ENCODE measurements around the gene NFS1. TPM values are rescaled to one million over a fixed set of nuclear protein-coding genes. Genes with fewer than 3 reads are reported as not detected.

NFS1 gene
- total and polyA plus RNA-seq, 2 of the 8 experiments (the other 6 are each of a cell fraction or from before 2014, with no cell fraction given), result 26.1 to 38.8 TPM

DNA sequence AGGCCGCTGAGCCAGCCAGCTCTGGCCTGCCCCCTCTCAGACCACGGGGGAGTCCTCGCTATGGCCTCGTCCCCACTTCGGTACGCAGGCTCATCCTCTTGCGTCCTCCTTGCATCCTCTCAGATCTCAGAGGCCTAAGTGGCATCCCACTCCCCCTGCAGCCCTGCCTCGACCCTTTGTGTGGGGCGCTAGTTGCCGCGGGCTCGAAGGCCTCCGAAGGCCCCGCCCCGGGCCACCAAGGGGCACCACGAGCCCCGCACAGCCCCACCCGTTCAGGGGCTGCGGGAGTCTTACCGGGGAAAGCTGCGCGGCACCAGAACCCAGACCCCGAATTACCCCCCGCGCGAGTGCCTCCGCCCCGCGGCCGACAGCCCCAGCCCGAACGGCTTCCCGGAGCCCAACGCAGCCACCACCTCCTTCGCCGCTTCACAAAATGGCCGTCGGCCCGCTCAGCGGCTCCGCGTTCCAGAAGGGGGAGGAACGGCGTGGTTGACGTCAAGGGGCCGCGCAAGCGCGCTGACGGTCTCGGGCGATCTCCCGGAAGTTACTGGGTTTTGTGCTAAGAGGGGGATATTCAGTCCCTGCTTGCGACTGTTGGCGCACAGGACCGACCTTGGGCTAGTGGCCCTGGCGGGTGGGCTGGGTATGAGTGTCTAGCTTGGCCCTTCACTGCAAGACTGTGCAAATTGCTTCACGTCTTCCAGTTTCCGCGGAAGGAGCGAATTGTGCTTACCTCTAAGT lies 34.5 kb downstream of the NFS1 start, which contains the start of the genes CPNE1 and RBM12 (continued):
- TF ChIP-seq, protein P1, sequence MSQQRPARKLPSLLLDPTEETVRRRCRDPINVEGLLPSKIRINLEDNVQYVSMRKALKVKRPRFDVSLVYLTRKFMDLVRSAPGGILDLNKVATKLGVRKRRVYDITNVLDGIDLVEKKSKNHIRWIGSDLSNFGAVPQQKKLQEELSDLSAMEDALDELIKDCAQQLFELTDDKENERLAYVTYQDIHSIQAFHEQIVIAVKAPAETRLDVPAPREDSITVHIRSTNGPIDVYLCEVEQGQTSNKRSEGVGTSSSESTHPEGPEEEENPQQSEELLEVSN (IDR thresholded peaks at IDR 0.05), result peak; percentile 77
- TF ChIP-seq CHD2 (IDR thresholded peaks at IDR 0.05; ENCODE audit: low read length) (no peak), SP1 (IDR thresholded peaks at IDR 0.05; ENCODE audit: low read depth, low read length) (peak; percentile 26; the same call in 1 of the 2 replicates), RBBP5 (IDR thresholded peaks at IDR 0.05; ENCODE audit: borderline replicate concordance, low read depth, low read length) (peak; percentile 83), YY1 (IDR thresholded peaks at IDR 0.05; ENCODE audit: low read depth, low read length) (peak; percentile 98), RAD21 (IDR thresholded peaks at IDR 0.05 in 1 of 2, conservative IDR thresholded peaks at IDR 0.05 in 1 of 2; ENCODE audit: low read depth in 2 of 2, low read length in 2 of 2) (no peak), SIN3A (conservative IDR thresholded peaks at IDR 0.05 in 1 of 2, IDR thresholded peaks at IDR 0.05 in 1 of 2; ENCODE audit: low read depth in 1 of 2, low read length in 2 of 2) (0 out of 4 replicates have a peak, but pooled peaks of 1 of the 2 experiments have one; percentile 64), MAX (IDR thresholded peaks at IDR 0.05) (peak; percentile 86), TEAD4 (IDR thresholded peaks at IDR 0.05; ENCODE audit: low read depth, low read length) (peak; percentile 82), TBP (IDR thresholded peaks at IDR 0.05; ENCODE audit: low read depth, low read length) (peak; percentile 89), RXRA (IDR thresholded peaks at IDR 0.05; ENCODE audit: insufficient read depth, low read depth, low read length) (no peak), FOSL1 (IDR thresholded peaks at IDR 0.05; ENCODE audit: insufficient read depth, low read depth, low read length) (no peak), SP2 (IDR thresholded peaks at IDR 0.05; ENCODE audit: low read length) (no peak), JUND (IDR thresholded peaks at IDR 0.05; ENCODE audit: low read length) (no peak), ASH2L (IDR thresholded peaks at IDR 0.05; ENCODE audit: low read length) (no peak), HDAC6 (IDR thresholded peaks at IDR 0.05; ENCODE audit: low read depth, low read length) (no peak), TCF12 (IDR thresholded peaks at IDR 0.05; ENCODE audit: low read depth, low read length) (no peak), CTBP2 (IDR thresholded peaks at IDR 0.05; ENCODE audit: borderline replicate concordance, insufficient read depth, insufficient read length, low read length) (no peak), NRF1 (IDR thresholded peaks at IDR 0.05; ENCODE audit: low read depth, low read length) (peak; percentile 79), POLR2AphosphoS5 (IDR thresholded peaks at IDR 0.05; ENCODE audit: low read depth, low read length) (peak; percentile 96)
- TF ChIP-seq, protein P2, sequence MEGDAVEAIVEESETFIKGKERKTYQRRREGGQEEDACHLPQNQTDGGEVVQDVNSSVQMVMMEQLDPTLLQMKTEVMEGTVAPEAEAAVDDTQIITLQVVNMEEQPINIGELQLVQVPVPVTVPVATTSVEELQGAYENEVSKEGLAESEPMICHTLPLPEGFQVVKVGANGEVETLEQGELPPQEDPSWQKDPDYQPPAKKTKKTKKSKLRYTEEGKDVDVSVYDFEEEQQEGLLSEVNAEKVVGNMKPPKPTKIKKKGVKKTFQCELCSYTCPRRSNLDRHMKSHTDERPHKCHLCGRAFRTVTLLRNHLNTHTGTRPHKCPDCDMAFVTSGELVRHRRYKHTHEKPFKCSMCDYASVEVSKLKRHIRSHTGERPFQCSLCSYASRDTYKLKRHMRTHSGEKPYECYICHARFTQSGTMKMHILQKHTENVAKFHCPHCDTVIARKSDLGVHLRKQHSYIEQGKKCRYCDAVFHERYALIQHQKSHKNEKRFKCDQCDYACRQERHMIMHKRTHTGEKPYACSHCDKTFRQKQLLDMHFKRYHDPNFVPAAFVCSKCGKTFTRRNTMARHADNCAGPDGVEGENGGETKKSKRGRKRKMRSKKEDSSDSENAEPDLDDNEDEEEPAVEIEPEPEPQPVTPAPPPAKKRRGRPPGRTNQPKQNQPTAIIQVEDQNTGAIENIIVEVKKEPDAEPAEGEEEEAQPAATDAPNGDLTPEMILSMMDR (IDR thresholded peaks at IDR 0.05; ENCODE audit: control extremely low read depth in 1 of 3, insufficient read depth in 1 of 3, low read depth in 1 of 3, low read length in 3 of 3), result no peak
